ENCODE data around the gene MRTFB.
"Not testable (repeated sequence)": the region's sequence is repeated elsewhere in the genome, so short reads cannot be mapped to it uniquely, and the experiment has no call there.

The MRTFB gene

DNA sequence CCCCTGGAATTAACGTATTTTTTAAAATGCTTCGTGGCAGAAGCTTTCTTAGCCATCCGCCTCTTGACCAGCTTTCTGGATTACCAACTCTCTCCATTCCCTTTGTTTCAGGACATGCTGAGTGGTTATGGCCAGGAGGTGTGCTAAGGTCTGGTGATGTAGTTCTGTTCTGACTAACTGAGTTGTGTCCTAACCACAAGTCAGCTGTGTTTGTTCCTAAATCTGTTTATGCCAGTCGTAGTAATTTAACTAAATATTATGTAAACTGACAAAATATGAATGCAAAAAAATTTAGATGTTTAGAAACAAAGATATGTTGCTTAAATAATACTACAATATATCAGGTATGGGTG, 61.6 kb downstream of the MRTFB start:
- no peak for DNase-seq (ENCODE audit: low read depth)

DNA sequence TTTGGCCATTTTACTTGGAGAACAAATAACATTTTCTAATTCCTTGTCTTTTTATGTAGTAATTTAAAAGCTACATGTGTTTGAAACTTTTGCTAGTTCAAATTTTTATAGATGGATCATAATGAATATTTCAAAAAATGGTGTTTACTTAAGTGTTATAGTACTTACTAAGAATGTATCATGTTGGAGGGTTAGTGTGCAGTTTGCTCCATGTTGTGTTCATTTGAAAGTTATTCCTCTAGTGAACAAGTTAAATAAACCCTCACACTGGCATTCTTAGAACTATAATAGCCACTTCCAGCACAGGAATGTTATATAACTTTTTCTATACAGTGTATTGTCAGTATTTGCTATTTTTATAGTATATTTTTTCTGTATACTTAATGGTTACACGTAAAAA, 62.8 kb downstream of the MRTFB start:
- no peak for DNase-seq (ENCODE audit: low read depth)

DNA sequence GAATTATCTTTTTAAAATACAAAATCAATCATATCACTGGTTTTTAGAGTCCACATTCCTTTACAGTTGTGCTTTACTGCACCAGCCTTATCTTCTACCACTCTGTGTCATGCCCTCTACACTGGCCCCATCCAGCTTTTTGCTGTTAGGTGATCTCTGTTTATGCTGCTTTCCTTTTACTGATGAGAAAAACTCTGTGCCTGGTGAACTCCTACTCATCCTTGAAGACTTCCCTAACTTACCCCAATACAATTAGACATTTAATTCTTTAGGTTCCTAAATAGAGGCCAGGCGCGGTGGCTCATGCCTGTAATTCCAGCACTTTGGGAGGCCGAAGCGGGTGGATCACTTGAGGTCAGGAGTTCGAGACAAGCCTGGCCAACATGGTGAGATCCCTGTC, 64.6 kb downstream of the MRTFB start:
- no peak for DNase-seq (ENCODE audit: low read depth)

DNA sequence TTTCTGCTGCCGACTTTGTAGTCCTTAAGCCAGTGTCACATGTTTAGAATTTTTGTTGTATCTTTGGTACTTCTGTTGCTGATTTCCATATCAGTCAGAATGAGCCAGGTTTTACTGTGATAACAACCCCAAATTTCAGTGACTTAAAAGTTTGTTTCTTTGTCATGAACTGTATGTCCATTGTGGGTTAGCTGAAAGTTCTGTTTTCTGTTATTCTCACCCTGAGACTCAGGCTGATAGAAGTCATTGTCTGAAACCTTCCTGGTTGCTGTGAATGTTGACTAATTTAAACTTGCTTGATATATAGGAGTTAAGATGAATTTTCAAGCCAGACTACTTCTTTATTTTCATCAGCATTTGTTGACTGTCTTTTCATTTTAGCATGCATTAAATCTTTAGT, 68.8 kb downstream of the MRTFB start:
- DNase-seq (ENCODE audit: low read depth) = no peak

DNA sequence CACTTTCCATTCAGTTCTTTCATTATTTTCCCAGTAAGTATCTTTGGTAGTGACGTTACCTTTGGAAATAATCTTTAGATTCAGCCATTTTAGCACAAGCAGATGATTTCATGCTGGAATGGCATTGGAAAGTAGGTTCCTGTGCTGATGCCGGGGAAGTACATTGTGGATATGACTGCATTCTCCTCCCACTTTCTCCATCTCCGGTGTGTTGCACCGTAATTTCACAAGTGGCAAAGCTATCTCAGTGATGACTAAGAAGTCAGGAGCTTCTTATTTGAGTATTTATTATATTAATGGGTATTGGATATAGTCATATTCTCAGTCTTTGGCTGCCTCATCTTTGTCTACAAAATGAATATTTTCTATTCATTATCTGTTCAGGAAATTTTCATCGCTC, 69.8 kb downstream of the MRTFB start:
- DNase-seq (ENCODE audit: low read depth) = no peak

DNA sequence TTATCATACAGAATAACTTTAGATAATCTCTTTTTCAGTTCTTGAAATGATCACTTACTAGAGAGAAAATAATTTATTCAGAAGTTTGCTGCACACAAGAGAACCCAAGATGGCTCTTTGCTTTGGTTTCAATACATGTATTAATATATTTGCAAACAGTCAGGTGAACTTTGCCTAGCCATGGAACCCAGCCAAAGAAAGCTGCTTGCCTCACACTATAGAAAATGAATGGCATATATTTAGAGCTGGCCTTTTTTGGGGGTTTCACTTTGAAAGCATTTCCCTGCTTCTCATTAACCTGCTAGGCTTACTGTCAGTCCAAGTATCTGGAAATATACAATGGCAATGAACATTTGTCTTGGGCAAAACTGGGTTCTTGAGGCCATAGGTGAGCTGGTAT, 75.3 kb downstream of the MRTFB start:
- DNase-seq (ENCODE audit: low read depth) = no peak

DNA sequence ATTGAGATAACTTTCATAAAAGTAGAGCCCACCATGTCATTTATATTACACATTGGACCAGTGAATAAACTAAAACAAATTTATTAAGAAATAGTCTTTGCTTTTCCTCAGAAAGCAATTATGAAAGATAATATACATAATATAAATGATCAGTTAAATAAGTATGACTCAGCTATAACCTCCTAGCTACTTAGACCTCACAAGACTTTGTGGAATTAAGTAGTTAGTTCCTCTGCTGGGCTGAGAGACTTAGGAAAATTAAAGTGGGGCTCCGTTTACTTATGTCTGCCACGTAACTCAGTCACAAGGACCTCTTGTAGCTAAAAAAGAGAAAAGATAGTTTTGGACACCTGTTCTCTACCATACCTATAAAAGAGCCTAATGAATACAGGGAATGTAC, 76.9 kb downstream of the MRTFB start:
- DNase-seq (ENCODE audit: low read depth) = no peak

DNA sequence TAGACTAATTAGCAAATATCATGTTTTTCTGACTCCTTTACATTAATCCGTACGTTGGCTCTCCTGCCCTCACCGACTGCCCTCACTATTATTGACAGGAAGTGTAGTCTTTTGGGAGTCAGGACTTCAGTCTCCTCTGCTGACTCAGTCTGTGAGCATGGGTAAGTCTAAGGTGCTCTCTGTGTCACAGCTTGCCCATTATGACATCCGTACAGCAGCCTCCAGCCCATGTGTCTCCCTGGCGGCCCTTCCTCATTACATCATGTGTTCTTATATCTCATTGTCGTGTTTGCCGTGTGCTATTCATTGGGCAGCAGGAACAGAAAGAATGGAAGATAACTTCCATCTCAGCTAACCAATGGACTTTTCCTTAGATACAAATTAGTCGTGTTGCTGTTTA, 77.5 kb downstream of the MRTFB start:
- DNase-seq (ENCODE audit: low read depth) = no peak

DNA sequence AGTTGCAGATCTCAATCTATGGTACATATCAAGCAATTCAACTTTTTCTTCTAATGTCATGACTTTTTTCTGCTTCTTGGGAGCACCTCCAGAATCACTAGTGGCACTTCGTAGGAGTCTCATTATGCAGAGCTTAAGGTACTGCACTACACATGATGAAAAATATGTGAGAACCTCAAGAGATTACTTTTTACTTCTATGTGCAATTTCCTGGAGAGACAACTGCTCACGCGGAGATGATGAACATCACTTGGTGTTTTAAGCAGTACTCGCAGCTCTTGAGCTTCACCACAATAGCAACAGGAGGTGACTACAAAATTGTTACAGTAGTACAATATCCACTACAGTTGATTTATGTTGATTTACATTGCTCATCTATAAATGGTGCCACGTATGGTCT, 79.7 kb downstream of the MRTFB start:
- no peak for DNase-seq (ENCODE audit: low read depth)

DNA sequence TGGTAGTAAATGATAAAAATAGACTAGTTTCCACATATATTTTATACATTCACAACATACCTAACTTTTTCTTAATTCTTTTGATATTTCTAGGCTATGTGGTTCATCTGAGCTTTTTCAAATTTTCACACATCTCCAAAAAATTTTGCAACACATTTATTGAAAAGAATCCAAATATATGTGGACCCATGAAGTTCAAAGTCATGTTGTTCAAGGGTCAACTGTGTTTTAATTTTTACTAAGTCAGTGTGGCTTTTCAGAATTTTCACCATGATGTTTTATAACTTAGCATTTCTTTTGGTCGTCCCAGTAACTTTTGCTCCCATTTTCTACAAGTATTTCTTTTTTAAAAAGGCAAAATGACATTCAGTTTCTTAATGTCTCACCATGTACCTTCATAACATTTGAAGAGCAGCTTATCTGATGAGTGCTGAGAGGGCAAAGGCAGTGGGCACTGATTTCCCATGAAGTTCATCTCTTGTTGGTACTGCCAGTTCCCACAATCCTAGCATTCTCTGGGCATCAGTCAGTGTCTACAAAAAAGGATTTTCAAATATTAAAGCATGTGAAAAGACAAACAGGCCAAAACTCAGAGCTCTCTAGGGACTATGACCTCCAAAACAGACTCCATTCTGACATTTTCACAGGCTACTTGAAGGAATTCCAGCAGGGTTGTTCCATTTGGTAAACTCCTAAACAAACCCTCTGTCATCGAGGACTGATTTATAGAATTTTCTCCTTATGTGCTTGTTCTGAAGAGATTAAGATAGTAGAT, 80.3 kb downstream of the MRTFB start:
- DNase-seq (ENCODE audit: low read depth) = no peak

DNA sequence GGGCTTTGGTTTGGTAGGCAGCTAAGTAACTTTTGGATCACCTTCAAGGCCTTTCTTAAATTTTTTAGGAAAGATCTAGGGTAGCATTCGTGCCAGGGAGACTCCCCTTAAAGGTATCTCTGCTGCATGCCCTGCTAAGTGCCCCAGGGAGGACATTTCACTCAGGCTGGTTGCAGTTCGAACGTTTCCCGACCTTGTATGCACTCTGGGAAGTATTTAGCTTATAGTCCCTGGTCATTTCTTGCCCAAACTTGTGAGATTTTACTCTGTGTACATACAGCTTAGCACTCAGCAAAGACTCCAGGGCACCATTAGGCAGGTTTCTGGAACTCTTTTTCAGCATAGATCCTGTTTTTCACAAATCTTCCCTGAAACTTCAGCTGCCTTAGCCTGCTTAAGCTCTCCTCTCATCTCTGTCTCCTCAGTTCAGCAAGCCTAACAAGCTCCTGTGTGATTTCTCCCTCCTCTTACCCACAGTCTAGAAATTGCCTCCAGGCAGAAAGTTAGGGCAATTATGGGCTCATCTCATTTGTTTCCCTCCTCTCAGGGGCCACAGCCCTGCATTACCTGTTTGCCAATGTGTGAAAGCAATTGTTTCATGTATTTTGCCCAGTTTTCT, 84.6 kb downstream of the MRTFB start:
- DNase-seq (ENCODE audit: low read depth) = no peak

DNA sequence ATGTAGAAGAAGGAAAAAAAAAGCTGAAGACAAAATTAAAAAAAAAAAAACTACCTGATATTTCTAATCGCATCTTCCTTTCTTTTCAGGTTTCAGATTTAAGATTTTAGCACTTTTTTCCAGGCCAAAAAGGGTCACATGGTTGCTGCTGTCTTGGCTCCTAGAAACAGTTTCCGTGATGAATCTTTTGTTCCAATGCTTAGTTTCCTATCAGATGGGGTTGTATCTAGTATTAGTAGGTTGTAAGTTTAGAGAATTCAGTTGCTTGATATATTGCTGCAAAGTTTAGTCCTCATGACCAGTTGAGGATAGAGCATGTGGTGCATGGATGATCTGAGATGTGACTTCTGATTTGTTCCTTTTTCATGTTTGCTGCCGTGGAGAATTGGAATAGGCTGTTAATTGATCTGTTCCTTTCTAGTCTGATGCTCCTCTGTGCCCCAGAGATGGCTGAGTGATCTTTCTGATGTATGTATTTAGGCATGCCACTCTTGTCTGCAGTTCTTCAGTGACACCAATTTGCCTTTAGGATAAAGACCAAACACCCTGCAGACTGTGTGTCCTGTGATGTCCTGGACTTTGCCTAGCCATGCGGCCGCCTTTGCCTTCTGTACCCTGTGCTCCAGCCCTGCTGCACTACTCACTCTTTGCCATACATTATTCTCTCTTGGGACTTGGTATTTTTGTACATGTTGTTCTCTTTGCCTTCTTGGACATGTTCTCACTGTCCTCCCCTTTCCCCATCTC, 94.0 kb downstream of the MRTFB start:
- DNase-seq (ENCODE audit: low read depth) = no peak

DNA sequence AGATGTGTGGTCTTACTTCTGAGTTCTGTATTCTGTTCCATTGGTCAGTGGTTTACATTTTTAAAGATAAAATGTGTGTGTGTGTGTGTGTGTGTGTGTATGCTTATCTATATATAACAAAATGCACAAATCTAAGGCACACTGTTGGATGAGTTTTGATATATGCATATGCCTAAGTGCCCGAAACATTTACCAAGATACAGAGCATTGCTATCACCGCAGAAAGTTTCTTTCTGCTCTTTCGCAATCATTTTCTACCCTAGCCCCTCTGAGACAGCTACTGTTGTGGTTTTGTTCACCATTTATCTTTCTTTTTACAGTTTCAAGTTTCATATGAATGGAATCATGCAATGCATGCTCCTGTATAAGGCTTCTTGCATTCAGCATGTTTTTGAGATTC, 97.0 kb downstream of the MRTFB start:
- DNase-seq (ENCODE audit: low read depth) = no peak

DNA sequence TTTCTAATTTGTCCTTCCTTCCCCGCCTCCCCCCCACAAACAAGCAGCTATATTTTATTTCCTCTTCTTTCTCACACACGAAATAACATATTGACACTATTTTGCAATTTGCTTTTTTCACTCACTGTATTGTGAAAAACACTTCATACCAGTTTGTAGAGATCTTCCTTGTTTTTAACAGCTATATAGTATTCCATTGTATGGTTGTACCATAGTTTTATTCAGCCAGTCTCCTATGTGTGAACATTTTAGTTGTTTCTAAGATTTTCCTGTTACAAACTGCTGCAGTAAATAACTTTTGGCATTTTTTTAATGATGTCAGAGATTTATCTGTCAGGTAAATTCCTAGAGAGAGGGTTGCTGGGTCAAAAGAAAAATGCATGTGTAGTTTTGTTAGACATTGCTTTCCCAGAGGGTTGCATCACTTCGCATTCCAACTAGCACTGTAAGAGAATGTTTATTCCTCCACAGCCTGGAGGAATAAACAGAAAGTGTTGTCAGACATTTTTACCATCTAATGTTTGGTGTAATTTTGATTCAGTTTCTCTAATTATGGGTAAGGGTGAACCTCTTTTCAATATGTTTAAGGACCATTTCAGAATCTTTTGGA, 101.2 kb downstream of the MRTFB start:
- DNase-seq (ENCODE audit: low read depth) = no peak

DNA sequence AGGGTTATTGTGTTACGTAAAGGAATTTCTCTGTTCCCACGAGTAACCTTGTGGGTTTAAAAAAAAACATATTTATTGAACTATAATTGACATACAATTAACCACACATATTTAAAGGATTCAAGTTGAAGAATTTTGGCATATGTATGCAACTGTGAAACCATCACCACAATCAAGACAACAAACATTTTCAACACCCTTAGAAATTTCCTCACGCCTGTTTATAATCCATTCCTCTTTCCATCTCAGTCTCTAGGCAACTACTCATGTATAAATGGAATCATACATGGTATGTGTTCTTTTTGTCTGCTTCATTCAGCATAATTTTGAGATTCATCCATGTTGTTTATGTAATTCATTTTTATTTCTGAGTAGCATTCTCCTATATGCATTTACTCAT, 104.0 kb downstream of the MRTFB start:
- no peak for DNase-seq (ENCODE audit: low read depth)

DNA sequence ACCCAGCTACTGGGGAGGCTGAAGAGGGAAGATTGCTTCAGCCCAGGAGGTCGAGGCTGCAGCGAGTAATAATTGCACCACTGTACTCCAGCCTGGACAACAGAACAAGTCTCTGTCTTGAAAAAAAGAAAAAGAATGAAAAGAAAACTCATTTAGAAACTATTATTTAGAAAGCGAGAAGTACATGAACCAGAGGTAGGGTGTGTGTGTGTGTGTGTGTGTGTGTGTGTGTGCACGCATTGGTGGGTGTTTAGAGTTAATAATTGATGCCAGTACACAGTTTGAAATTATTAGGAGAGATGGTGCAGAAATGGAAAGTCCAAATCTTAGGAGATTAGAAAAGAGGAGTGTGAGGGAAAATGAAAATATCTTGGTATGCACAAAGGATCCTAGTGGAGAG, 106.6 kb downstream of the MRTFB start:
- DNase-seq (ENCODE audit: low read depth) = no peak

DNA sequence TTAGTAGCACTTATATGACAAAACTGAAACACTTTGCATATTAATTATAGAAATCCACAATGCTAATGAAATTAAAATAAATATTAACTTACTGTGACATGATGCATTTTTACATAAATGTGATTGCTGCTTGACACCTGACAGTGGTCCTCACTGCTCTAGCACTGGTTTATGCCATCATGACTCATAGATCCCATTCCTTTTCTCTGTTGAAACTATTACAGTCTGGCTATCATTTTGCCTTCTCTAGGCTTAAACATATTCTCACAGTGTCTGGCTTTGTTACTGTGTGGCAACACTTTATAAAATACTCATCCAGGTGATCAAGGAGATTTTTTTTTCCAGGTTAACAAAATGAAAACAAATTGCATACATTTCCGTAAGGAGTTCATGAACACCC, 108.0 kb downstream of the MRTFB start:
- no peak for DNase-seq (ENCODE audit: low read depth)

DNA sequence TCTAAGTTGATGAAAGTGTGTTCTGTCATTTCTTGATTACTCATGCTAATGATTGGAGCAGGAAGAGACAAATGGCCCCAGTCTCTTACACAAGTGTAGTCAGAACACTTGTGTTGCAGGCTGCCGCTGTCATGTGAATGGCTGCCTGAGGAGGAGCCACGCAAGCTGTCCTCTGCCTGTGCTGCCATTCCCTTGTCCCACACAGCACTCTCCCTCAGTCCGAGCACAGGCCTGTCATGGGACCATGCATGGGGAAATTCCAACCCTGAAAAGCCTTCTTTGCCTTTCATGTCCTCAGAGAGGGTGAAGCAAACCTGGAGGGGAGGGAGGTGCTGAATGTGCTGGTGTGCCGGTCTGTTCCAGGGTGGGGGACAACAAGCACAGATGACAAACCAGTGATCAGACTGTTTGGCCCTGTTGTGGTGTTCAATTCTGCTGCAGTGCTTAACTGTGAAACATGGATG, 109.4 kb downstream of the MRTFB start:
- no peak for DNase-seq (ENCODE audit: low read depth)

DNA sequence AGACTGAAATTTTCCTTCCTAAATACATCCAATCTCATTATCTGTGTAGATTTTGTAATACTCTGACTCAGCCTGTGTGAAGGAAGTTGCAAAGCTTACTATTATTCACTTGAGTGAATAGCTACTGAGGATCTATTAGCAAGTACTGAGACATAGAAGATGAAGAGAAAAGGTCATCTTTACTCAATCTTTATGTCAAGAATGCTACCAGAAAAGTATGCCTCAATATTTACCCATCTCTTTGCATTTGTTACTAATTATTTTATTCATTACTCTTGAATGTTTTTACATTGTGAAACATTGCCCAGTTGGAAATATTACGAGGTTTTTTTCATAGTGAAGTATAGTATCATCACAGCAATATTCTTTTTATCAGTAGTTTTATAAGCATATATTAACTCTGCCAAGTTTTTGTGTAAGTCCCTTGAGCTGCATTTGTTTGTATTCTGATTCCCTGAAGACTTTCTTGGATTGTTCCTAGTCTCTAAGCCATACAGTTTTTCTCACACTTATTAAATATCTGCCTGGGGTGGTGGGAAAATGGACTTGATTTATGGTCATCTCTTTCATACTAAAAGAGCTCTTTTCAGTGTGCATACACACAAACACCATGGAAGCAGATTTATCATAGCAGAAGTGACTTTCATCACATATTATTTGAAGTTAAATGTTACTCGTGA, 110.4 kb downstream of the MRTFB start:
- no peak for DNase-seq (ENCODE audit: low read depth)

DNA sequence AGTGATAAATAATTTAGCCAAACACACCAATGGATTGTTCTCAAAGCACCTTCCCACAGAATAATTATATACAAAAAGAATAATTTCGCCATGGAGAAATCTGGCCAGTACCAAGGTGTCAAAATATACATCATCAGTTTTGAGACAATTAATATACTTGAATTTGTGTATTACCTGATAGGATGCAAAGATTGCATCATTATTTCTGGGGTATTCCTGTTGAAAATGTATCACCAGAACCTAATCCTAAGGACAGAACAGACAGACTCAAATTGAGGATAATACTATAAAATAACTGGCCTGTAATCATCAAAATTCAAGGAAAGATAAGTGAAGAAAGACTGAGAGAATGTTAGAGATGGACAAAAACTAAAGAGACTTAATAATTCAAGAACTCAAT, 111.9 kb downstream of the MRTFB start:
- no peak for DNase-seq (ENCODE audit: low read depth)

DNA sequence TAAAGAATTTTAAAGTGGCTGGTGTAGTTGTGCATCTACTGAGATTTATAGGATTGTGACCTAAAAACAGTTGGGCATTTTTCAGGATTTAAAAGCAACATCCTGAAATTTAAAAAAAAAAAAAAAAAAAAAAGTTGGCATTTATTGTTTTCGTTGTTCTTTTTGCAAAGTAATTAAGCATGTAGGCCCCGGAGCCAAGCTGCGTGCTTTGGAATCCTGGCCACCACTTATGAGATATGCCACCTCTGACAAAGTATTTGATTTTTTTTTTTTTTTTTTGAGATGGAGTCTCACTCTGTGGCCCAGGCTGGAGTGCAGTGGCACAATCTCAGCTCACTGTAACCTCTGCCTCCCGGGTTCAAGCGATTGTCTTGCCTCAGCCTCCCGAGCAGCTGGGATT, 112.8 kb downstream of the MRTFB start:
- not testable (repeated sequence) for DNase-seq (ENCODE audit: low read depth)
